Measurements from ENCODE around the gene KLHDC4. TPM values are rescaled to one million over a fixed set of nuclear protein-coding genes. Genes with fewer than 3 reads are reported as not detected.

The KLHDC4 gene
- total RNA-seq, 1 experiment from 2014 or later: 50.7 TPM

GRCh38 chr16:87700406-87701077 lies 65.2 kb downstream of the KLHDC4 start:
- H3K4me1 ChIP-seq (ENCODE audit: control insufficient read depth, insufficient read depth, low read length): no peaks in the 10 kb centered on the region
- TF ChIP-seq REST (IDR thresholded peaks at IDR 0.05; ENCODE audit: insufficient read depth in 1 of 2, low read depth in 2 of 2, low read length in 1 of 2): no peak
- TF ChIP-seq TCF7L2 (IDR thresholded peaks at IDR 0.05; ENCODE audit: low read depth, low read length): no peak
- no peak for TF ChIP-seq CTCF (IDR thresholded peaks at IDR 0.05)
- no peak for TF ChIP-seq POLR2AphosphoS5 (IDR thresholded peaks at IDR 0.05; ENCODE audit: low read depth, low read length)
- TF ChIP-seq SIN3A (IDR thresholded peaks at IDR 0.05; ENCODE audit: borderline replicate concordance, insufficient read depth, low read depth, low read length): no peak
- H3K27ac ChIP-seq (ENCODE audit: low read length): no peak overlapping the region
- no peaks in the 10 kb centered on the region for H3K36me3 ChIP-seq (ENCODE audit: control insufficient read depth, insufficient read depth, low read length)
- H3K4me3 ChIP-seq (ENCODE audit: low read depth in 2 of 2, low read length in 2 of 2): no peak overlapping the region
- H3K9me3 ChIP-seq (ENCODE audit: control insufficient read depth, insufficient read depth, low read depth, low read length): no peaks in the 10 kb centered on the region
- CTCF ChIA-PET: no interaction called here
- no TSS peak for BruUV-seq (replicated peaks)
- in situ Hi-C loops (cut with HindIII; ENCODE audit: low pct_unique_long_range_greater_than_20kb, low sequenced_read_pairs) (no loop called here), intact Hi-C loops (cut with micrococcal nuclease; ENCODE audit: unreplicated experiment) (no loop called here)
- H3K27me3 ChIP-seq (ENCODE audit: control insufficient read depth, insufficient read depth, low read length): no peaks in the 10 kb centered on the region
- DNase-seq (ENCODE audit: low read depth, low spot score) (no peak), ATAC-seq (no peak)
- POLR2A ChIA-PET: no interaction called here

- H3K4me3 ChIP-seq (ENCODE audit: low read depth in 2 of 2, low read length in 2 of 2): no peak overlapping the region
- no peaks in the 10 kb centered on the region for H3K9me3 ChIP-seq (ENCODE audit: control insufficient read depth, insufficient read depth, low read depth, low read length)
- H3K36me3 ChIP-seq (ENCODE audit: control insufficient read depth, insufficient read depth, low read length): no peaks in the 10 kb centered on the region
- CTCF ChIA-PET: no interaction called here
- DNase-seq (ENCODE audit: low read depth, low spot score) (no peak), ATAC-seq (no peak)
- TF ChIP-seq POLR2AphosphoS5 (IDR thresholded peaks at IDR 0.05; ENCODE audit: low read depth, low read length) (no peak), SIN3A (IDR thresholded peaks at IDR 0.05; ENCODE audit: borderline replicate concordance, insufficient read depth, low read depth, low read length) (no peak), CTCF (IDR thresholded peaks at IDR 0.05) (no peak), REST (IDR thresholded peaks at IDR 0.05; ENCODE audit: insufficient read depth in 1 of 2, low read depth in 2 of 2, low read length in 1 of 2) (no peak), TCF7L2 (IDR thresholded peaks at IDR 0.05; ENCODE audit: low read depth, low read length) (no peak)
- no peaks in the 10 kb centered on the region for H3K4me1 ChIP-seq (ENCODE audit: control insufficient read depth, insufficient read depth, low read length)
- BruUV-seq (replicated peaks): no TSS peak
- in situ Hi-C loops (cut with HindIII; ENCODE audit: low pct_unique_long_range_greater_than_20kb, low sequenced_read_pairs) (no loop called here), intact Hi-C loops (cut with micrococcal nuclease; ENCODE audit: unreplicated experiment) (no loop called here)
- no peaks in the 10 kb centered on the region for H3K27me3 ChIP-seq (ENCODE audit: control insufficient read depth, insufficient read depth, low read length)
- H3K27ac ChIP-seq (ENCODE audit: low read length): no peak overlapping the region
- POLR2A ChIA-PET: no interaction called here
These were observed 67.0 kb downstream of the KLHDC4 start for GRCh38 chr16:87698676-87699199.
